ENCODE results near the gene KIRREL3. TPM values are rescaled to one million over a fixed set of nuclear protein-coding genes. Genes with fewer than 3 reads are reported as not detected.

The KIRREL3 gene
- polyA plus RNA-seq, 1 donor, result 0.49 TPM

DNA sequence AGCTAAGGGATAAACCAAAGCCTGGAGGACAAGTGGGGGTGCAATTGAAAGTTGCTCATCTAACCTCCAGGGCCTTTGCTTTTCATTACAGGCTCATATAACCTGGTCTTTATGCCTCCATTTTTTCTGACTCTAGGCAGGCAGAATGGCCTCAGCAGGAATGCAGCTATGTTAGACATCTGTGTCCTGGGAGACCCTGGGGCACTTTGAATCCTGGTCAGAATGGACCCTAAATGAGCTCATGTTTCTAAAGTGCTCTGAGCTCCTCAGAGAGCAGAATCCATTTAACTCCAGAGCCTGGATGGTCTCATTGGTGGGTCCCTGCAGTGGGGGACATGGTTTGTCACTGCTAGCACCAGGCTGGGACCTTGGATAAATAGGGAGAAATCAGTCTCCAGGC, 177.3 kb downstream of the KIRREL3 start:
- no peak for DNase-seq

DNA sequence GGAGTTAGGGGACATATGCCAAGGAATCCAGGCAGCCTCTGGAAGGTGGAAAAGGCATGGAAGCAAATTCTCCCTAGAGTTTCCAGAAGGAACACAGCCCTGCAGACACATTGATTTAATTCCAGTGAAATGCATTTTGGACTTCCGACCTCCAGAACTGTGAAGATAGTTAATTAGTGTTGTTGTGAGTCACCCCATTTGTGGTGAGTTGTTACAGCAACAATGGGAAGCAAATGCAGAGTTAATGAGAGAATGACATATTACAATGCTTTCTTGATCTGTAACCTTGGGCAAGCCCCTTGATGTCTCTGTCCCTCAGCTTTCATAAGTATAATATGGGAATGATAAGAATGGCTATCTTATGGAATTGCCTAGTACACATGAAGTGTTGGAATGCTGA, 178.7 kb downstream of the KIRREL3 start:
- no peak for DNase-seq

DNA sequence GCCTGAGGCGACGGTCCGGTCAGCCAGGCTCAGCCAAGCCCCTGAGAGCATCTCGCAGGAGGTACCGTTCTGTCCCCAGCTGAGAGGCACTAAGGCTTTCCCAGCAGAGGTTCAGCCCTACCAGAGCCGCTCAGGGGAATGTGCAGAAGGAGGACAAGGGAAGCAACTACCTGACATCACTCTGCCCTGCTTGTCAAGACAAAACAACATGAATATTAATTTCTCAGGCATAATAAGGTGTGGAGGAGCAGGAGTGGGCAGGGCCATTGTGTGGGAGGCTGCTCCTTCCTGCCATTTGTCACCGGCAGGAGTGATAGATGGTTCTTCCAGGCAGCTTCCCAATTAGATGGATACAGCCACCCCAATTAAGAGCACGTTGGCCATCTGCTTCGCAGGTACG, 181.4 kb downstream of the KIRREL3 start:
- no peak for DNase-seq

DNA sequence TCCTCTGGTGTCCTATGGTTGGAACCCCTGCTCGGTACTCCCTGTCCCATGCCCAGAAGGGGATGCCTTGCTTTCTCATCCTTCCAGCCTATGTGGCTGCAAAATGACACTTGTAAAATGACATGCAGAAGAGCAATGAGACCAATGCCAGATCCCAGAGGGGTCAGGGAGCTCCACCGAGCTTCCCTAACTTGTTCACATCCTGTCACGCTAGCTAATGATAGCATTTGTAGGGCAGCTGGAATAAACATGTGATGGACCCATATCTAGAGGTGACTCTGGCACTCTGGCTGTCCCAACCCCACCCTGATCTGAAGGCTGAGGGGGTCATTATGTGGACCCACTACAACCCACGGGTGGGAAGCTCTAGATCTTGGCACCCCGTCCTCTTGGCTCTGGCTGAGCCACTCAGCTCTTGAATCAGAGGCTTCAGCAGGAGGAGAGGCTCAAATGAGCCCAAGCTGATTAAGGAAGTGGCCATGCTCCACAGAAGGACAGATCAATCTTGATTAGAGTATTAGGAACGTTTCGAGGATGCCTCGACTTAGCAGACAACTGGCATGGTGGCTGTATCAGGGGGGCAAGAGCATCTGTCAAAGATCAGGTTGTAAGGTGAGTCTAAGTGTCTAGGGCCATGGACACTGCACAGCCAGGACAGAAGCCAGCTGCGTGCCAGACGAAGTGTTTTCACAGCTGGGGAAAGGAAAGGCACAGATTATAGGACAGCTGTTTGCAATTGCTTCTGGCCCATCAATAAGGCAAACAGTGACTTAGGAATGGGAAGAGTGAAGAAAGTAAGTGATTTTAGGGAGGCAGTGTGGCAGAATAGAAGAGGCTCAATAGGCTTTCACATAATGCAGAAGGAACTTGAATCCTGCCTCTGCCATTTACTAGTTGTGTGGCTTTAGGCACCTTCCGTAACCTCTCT, 182.8 kb downstream of the KIRREL3 start:
- DNase-seq, result no peak

DNA sequence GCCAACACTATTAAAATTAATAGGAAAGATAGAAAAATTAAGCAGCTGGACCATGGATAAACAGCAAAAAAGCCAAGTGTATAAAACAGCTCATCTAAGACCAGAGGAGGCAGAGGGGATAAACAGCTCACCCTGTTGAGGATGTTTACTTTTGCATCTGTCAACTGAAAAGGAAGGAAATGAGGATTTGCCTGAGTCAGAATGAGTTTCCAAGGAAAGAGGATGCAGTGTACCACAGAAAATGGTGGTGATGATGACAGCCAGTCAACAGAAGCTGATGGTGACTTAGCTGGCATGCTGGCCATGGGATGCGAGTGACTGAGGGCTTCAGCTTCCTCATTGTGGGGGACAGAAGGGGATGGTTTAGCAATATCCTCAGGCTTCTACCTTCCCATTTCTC, 183.5 kb downstream of the KIRREL3 start:
- no peak for DNase-seq

DNA sequence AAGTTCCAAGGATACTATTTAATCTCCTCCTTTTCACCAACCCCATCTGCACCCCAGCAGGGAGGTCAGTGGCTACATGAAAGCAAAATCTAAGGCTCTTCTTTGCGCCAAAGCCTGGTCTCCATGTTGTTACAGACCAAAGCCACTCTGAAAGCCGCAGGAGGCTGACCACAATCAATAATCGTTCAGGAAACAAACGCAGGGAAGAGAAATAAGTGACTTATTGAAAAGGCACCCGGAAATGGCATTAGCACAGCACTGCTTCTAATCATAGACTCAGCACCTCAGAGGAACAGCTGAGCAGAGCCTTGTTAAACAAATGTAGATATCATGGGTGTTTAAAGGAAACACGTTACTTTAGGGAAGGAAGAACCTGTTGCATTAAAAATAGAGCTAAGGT, 183.9 kb downstream of the KIRREL3 start:
- no peak for DNase-seq

DNA sequence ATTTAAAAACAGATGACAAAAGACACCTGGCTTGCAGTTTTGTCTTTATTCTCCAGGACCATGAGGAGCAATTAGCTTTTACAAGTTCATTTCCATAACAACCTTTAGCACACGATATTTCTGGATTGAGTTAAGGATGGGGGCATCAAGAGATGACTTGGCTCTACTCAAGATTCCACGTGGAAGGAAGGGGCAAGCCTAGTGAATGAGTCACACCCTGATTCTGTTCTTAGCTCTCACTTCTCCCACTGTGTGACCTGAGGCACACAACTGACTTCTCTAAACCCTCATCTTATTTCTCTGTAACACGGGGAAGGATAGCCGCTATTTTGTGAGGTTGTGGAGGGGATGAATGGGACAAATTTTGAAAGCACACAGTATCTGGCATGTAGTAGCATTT, 185.5 kb downstream of the KIRREL3 start:
- no peak for DNase-seq

DNA sequence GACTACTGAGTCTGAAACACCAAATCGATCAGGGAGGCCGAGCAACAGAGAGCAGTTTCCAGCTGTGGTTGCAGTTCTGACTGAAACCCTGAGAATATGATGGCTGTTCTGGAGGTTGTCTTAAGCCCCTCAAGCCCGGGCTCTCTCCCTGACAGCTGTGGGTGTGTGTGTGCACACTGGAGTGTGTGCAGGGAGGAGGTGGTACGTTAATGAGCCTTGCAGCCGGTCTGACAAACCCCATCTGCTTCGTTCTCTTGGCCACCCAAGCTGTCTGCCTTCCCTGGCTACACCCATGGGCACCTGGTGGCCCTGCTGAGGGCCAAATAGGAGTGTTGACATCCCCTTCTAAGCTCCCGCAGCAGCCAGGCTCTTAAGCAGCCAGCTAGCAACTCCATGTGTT, 189.8 kb downstream of the KIRREL3 start:
- DNase-seq, result no peak

DNA sequence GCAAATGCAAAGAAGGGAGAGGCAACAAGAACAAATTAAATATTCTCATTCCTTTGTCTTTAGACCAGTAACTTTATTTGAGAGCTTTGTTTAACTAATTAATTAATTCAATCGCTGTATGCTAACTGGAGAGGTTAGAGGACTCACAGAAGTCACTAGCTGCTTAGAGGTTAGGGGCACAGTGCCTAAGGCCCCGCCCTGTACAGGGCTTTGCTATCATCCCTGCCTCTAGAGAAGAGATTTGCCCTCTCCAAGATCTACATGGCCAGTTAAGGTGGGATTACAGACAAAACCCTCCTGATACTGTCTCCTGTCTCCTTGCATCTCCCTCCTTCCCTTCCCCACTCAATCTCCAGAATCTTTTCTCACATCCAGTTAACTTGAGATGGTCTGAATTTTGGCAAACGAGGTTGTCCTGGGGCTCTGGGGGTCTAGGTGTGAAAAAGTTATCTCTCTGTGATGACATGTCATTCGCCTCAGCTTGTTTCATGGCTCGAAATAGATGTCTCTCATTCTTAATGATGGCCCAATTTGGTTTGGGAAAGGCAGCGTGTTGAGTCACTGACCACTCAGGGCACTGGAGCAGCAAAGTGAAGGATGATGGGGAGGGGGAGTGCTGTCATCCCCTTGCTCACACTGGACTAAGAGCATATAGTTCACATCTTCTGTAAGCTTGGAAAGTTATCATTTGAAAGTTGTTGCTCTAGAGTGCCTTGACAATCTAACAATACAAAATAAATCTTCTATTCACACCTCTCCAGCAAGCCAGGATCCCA, 190.9 kb downstream of the KIRREL3 start:
- no peak for DNase-seq

DNA sequence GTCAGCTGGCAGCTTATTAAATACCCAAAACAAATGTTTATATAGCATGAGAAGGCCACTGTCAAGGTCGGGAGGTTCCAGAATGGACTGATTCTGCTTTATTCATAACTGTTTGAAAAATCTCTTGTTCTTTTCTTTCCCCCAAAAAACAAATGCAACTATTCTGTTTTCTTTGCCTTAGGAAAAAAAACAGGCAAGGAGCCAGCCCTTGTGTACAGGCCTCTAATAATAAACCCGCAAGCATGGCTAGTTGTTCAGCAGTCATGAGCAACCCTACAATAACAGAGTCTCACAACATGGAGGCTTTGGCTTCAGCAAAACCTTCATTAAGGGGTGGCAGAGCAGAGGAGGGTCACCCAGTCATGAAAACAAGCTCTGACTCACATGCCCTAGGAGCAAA, 191.7 kb downstream of the KIRREL3 start:
- no peak for DNase-seq

DNA sequence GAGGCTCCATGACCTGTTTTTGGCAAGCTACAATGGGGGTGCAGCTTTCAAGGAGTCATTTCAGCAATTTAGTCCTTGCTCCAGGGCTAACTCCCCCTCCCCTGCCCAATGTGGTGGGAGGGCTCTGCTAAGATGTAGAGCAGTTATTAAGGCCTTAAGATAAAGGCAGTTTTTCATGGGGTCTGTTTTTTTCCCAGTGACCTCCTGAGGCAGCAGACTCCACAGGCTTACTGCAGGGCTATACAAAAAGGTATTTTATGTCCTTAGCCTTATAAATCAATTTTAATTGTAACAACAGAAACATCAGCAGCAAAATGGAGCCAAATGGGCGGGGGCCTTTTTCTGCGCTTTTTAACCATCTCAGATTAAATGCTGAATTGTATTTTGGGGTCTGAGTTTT, 192.3 kb downstream of the KIRREL3 start:
- no peak for DNase-seq

DNA sequence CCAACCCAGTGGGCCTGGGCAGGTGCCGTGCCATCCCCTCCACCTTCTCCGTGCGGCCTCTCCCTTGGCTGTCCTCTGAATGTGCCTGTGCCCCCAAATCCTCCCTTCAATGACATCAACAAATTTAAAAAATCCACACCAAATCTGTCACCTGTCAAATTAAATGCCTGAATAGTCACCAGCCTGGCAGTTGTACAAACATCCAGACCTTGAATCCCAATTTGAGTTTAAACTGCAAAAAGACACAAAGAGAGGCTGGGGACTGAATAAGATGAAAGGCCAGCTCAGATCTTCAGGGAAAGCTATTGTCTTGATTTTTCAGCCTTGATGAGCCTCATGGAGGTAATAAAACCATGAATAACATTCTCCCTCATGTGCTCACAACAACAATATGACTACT, 194.7 kb downstream of the KIRREL3 start:
- DNase-seq, result no peak

DNA sequence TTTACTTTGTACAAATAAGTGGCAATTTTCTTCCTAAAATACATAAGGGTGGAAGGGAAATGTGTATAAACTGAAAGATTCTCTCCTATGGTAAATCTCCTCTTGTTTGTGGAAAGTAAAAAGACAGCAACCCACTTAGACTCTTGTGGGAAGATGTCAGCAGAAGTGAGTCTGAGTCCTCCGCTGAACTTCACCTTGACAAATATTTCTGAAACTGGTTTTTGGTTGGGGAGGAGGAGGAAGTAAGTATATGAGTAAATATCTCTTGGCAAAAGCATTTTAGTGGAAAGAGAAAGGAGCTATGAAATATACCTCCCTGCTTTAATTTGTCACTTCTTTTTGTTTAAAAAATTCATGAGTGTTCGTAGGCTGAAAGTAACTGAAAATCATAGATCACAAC, 196.2 kb downstream of the KIRREL3 start:
- no peak for DNase-seq

DNA sequence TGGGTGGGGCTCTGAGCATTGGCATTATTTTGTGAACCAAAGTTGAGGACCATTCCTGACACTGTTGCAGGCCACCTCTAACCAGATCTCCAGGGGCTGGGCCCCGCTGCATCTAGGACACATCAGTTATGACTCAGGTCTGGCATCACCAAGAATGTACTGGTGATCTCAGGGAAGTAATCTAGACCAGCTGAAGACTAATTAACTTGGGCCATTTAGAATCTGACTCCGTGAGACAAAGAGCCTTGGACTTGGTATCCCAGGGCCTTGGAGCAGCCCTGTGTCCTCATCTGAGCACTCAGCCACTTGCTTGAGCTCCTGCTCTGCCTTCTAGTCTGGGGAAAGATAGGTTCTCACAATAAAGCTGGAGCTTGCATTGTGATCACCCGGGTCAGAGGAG, 200.6 kb downstream of the KIRREL3 start:
- no peak for DNase-seq

DNA sequence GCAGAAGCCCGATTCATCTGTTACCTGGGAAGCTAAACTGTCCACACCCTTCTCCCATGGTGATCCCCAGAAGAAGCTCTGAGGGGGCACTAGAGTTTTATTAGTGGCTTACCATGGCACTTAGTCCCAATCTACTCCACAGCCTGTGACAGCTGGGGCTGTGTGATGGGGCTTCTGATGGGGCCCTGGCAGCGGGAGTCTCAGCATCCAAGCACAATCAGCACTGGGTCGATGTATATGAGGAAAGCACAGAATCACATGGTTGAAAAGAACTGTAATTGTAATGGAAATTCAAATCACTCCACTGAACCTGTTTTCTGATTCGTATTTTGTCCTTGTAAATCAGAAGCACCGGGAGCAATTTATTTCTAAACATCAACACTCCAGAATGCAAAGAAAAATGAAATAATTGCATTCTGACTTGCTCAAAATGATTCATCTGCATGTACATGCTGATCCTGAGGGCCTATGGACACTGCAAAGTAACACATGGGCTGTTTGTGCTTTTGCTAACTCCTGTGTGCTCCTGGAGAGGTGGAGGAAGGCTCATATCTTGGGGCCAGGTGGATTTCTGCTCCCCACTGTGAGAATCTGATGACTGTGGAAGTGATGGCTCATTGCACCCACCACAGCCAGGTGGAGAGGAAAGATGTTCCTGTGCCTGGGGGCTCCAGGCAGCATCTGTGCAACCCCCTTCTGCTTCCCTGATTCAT, 203.0 kb downstream of the KIRREL3 start:
- DNase-seq, result no peak

DNA sequence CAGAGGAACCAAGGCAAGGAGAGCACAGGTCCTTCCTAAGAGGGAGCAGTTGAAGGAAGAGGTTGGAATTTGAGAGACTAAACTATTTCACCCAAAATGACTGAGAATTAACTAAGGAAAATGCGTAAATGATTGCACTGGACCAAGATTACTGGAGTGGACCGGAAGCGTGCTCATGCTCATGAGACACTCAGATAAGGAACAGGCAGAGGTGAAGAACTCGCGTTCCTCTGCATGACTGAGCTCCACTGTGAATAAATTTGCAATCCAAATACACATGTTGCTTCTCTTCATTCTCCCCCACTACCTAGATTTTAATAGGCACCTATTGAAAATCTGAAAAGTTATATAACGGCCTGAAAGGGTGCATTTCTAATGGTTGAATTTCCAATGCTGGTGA, 207.0 kb downstream of the KIRREL3 start:
- no peak for DNase-seq

DNA sequence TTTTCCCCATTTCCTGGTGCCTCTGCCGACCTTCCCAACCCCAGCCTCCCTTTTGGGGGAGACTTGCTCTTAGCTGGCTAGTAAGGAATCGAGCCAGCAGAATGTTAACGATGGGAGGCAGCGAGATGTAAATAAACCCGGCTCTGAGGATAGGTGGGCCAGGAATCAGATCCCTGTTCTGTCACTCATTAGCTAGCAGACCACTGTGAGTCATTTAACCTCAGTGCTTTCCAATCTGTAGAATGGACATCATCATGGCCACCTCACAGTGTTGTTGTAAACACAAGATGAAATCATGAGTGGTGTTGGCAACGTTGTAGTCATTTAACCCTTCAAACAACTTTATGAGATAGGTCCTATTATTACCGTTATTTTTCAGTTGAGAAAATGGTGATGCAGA, 208.6 kb downstream of the KIRREL3 start:
- no peak for DNase-seq

DNA sequence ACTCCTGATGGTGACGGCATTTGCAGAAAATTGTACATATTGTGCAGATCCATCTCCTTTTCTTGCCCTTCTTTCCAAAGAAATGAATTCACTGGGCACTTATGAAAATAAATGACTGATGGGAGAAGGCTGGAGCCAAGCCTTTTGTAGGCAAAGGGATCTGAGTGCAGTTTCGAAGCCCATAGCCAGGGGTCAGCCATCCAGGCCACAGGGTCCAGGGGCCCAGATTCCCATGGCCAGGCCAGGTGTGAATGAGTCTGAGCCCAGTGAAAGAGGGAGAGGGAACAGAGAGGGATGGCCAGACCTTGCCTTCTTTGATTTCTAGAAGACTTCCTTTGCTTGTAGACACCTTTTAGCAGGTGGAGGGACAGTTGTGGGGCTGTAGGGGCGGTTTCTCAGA, 209.1 kb downstream of the KIRREL3 start:
- no peak for DNase-seq

DNA sequence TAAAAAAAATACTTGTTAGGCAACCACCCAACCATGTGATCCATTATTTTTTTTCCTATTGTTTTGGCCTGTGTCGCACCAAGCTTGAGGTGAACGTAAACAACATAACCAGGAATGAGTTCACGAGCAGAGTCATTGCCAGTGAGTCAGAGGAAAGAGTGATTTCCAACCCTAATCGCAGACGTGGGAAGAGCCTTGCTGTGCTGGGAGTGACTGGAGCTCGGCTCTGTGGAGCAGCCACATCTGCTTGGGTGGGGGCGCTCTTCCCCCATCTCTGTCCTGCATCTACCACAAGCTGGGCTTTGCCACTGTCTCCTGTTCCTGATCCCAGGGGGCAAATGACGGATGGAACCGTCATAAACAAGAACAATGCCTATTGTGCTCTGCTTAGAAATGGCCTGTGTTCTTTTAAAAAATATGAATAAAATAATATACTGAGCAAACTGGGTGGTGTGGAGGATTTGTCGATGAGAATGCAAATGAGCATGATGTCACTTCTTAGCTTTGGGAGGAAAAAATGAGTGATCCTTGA, 210.0 kb downstream of the KIRREL3 start:
- DNase-seq, result no peak

DNA sequence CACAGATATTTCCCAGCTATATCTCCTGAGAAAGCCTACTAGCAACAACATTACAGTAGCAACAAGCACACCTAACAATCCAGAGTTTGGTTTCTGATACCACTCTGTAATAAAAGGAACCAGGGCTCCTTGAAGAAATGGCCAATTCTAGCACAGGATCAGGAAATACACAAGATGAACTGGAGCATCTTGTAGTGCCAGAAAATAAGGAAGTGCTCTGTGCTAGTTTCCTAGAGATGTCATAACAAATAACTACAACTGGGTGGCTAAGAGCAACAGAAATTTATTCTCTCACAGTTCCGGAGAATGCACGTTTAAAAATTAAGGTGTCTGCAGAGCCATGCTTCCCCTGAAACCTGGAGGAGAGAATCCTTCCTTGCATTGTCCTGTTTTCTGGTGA, 217.8 kb downstream of the KIRREL3 start:
- DNase-seq, result no peak

DNA sequence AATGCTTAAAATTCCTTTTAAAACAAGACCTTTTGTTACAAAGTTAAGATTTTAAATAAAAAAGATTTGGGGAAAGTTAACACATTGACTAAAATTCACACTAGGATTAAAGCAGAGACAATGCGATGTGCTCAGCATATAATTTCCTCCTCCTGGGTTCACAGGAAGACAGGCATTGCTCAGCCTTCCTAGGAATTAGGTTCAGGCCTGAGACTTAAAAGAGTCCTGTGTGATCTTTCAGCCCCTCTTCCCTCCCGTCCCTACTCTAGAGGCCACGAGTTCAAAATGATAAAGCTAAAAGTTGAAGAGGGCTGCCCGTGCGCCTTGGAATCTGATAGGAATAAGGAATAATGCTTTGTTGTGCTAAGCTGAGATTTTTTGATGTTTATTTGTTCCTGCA, 218.6 kb downstream of the KIRREL3 start:
- DNase-seq, result no peak

DNA sequence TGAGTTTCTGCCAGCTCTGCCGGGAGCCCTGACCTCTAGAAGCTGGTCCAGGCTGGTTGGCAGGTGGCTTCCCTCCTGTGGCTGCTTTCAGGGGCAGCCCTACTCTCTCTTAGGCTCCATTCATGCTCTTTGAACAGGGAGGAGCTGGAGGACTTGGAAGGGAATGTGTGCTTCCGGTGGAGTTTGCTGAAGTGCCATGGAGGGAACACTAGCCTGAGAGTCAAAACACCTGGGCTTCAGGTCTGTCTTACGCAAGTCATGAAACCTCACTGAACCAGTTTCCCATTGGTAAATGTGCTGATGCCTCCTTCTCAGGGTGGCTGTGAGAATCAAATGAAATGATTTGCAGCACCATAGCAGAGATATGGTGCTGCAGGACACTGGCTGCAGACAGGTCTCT, 224.5 kb downstream of the KIRREL3 start:
- no peak for DNase-seq

DNA sequence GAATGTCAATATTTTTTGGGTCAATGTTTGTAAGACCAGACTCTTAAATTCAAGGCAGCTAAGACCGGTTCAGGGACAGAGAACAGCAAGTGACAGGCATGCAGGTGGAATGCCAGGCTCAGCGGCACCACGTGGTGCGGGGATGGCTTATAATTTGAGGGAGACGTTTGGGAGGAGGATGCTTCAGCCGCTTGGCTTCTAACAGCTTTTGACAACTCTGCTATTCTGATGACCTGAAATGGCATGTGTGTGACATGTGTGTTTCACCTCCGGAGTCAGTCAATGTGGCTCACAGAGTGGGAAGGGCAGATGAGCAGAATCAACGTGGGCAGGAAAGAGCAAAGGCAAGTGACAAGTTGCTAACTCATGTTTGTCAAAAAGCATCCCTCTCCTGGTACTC, 228.3 kb downstream of the KIRREL3 start:
- no peak for DNase-seq

Data from hindlimb muscle (tissue), 1 donor.